Left forelimb (tissue), 1 donor: ENCODE measurements around the gene BCAS3.
A peak's percentile ranks its signal among the peaks of the same experiment; 100 is the strongest.

Source experiments
- DNase-seq: peaks from one replicate; pipeline ENCODE4 v3.0.0-alpha.2; 2018; ENCODE audit warnings: low spot score

BCAS3 gene

DNA sequence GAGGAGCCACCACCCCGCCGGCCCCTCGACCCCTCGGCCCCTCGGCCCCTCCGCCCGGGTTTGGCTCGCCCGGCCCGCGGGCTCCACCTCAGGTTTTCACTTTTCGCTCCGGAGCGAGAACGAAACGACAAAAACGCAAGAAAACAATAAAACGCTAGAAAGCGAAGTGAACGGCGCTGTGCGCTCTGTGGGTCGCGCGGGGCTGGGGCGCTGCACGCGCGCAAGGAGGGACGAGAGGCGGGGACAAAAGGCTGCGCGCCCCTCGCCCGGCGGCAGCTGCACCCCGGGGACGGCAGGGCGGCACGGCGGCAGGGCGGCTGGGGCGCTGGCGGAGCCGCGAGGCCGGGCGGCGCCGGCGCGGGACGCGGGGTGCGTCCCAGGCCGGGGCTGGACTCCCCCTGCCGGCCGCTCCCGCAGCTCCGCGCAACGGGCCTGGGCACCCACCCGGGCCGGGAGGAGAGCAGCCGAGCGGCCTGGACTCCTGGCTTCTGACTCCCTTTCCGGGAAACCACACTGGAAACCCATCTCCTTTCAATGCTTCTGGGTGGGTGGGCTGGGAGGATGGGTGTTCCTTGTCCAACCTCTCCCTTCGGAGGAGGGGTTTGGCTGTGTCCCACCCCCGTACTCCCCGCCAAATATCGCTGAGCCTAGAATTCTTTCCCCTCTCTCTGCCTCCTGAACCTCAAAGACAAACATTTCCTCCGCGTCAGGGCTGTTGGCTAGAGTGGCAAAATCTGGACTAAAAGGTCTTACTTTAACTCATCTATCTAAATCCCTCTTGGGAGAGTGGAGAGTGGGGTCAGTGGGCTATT lies 731.9 kb downstream of the BCAS3 start:
- DNase-seq, result peak; percentile 83

- DNase-seq, result peak; percentile 70
These were observed 732.7 kb downstream of the BCAS3 start for GRCh38 chr17:61410141-61411010.

DNA sequence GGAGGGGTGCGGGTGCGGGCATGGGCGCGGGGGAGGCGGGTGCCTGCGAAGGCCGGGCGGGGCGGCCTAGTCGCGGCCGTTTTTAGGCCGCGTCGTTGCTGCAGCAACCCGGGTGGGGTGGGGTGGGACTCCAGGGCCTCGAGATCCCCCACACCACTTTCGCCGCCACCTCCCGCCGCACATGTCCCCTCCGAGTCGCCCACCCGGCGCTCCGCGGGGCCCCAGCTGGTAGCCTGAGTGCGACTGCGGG lies 733.3 kb downstream of the BCAS3 start:
- DNase-seq, result peak; percentile 84

- DNase-seq, result peak; percentile 85
These were observed 733.9 kb downstream of the BCAS3 start for GRCh38 chr17:61411261-61412142.

GRCh38 chr17:61412143-61412859 lies 734.6 kb downstream of the BCAS3 start:
- peak; percentile 94 for DNase-seq

GRCh38 chr17:61412860-61413660 lies 735.4 kb downstream of the BCAS3 start:
- peak; percentile 62 for DNase-seq

DNA sequence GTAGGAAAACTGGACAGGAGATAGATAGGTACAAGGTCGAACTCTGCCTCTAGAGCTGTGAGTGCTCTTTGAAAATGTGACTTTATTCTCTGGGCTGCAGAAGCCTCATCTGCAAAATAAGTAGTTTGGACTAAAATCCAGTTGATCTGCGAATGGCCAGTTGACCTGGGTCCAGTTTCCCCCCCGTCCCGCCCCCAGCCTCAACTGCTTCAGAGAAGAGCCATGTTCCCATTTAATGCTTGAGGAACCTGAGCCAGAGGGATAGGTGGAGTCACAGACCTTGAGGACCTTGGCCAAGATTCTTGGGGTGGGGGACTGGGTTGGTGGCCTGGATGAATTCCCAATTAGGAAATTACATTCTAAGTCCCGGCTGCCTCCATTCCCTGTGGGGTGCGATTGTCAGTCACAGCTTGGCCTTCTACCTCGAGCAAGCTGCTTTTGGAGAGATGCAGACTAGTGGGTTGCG lies 736.0 kb downstream of the BCAS3 start:
- DNase-seq, result no peak

GRCh38 chr17:61414141-61414935 lies 736.7 kb downstream of the BCAS3 start:
- DNase-seq, result peak; percentile 69

GRCh38 chr17:61414936-61415251 lies 737.2 kb downstream of the BCAS3 start:
- no peak for DNase-seq

DNA sequence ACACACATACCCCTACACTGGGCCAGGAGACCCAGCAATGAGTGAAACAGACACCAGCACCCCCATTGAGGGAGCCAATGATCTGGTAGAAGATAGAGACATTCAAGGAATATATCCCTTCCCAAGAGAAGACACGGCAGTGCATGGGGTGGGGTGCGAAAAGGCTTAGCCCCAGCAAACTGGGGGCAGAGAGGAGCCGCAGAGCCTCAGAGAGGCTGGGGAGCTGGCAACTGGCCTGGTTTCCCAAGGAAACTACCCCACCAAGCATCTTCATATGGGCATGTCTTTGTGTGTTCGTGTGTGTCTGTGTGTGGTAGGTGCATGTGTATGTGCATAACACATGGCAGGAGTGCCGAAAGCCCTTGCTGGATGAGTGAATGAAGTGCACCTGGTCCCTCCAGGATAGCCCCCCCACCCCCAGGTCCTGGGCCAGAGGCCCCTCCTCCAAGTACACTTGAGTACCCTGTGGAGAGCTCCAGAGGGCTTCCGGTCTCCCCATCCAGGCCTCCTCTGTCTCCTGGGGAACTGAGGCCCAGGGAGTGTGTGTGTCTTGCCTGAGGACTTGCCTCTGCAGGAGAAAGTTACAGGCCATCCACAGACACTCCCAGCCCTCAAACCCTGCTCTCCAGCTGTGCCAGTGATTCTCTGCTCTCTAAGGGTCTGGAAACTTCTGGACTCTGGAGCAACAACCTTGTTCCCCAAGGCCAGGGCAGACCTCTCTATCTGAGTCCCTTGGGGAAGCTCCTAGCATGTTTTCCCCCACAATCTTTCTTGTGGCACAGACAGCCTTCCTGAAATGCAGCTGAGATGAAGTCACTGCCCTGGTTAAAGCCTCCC lies 737.9 kb downstream of the BCAS3 start:
- DNase-seq, result no peak

GRCh38 chr17:61416211-61416539 lies 738.5 kb downstream of the BCAS3 start:
- no peak for DNase-seq

DNA sequence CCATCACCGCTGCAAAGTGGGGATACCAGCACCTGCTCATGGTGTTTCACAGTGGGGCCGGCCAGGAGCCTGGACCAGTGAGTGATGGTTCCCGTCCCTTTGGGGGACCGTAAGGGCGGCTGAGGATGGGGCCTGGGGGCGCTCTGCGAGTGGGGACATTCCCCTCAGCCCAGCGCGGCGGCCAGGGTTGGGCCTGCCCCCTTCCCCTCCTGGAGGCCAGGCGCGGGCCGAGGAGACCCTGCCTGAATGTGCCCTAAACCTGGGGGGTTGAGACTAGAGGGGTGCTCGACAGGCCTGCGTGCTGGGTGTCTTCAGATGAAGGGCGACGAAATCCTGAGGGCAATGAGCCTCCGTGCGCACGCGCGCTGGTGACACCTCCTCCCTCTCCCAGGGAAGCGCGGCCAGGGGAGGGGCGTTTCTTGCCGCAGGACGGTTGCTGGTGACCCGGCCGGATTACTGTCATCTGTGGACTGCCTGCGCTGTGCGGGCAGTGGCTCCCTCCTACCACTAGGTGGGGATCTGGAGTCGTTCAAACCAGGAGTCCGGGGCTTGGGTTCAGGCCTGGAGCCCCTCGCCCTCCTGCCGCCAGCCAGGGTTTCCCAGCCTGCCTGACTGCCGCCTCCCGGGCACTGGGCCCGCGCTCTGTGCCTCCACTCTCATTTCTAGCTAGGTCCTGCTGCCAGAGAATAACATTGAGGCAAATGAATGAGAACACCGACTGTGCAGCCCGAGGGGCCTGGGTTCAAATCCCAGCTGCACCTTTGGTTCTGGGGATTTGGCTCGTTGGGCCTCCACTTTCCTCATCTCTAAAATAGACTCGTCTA lies 739.1 kb downstream of the BCAS3 start:
- peak; percentile 92 for DNase-seq

DNA sequence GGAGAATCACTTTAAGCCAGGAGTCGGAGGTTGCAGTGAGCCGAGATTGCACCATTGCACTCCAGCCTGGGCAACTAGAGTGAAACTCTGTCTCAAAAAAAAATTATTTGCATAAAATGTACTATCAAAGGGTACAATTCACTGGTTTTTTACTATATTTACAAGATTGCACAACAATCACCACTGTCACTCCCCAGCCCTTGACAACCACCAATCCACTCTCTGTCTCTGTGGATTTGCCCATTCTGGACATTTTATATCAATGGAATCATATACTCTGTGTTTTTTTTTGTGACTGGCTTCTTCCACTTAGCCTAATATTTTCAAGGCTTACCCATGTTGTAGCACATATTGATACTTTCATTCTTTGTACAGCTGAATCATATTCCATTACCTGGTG lies 740.8 kb downstream of the BCAS3 start:
- DNase-seq, result no peak

GRCh38 chr17:61419496-61420046 lies 741.9 kb downstream of the BCAS3 start:
- no peak for DNase-seq

GRCh38 chr17:61420052-61420451 lies 742.4 kb downstream of the BCAS3 start:
- no peak for DNase-seq

GRCh38 chr17:61420745-61421398 lies 743.2 kb downstream of the BCAS3 start:
- DNase-seq, result no peak

DNA sequence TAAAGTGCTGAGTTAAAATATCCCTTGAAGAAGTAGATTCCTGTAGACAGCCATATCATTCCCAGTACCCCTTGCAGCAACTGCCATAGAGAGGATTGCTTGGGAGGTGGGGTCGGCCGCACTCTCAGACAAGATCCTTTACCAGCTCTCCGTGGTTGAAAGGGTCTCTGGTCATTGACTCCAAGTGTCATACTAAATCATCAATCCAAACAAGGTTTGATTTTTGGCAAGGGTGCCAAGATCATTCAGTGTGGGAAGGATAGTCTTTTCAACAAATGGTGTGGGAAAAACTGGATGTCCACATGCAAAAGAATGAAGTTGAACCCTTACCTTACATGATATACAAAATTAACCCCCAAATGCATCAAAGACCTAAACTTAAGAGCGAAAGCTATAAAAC lies 743.8 kb downstream of the BCAS3 start:
- DNase-seq, result no peak
